Body of pancreas (tissue), 4 donors: Measurements from ENCODE around the gene NBAS. TPM values are rescaled to one million over a fixed set of nuclear protein-coding genes. Genes with fewer than 3 reads are reported as not detected.
"Not testable (repeated sequence)": the region's sequence is repeated elsewhere in the genome, so short reads cannot be mapped to it uniquely, and the experiment has no call there.

ENCODE experiments used
- ATAC-seq: fragments of 150-250 bp; one replicate; pipeline ENCODE4 v1.9.1; 2016
- DNase-seq, 4 donors: peaks; one replicate each; pipeline ENCODE4 v3.0.0-alpha.2; 2019
- H3K27ac ChIP-seq, 4 donors: fragments of 200-600 bp; sonication (generic); 1 replicate in 3 of 4; 2 replicates in 1 of 4; pipeline versions ENCODE4 v1.5.1 to v1.6.1; 2016 to 2019; ENCODE audit warnings: mild to moderate bottlenecking in 1 of 4, mixed read lengths in 1 of 4, moderate library complexity in 1 of 4
- H3K27me3 ChIP-seq, 2 donors: fragments of 200-600 bp; sonication (generic); one replicate each; pipeline ENCODE4 v1.6.0; 2016; ENCODE audit warnings: mild to moderate bottlenecking in 1 of 2
- H3K36me3 ChIP-seq, 2 donors: fragments of 200-600 bp; sonication (generic); replicated peaks in 1 of 2; 2 replicates each; pipeline ENCODE4 v1.5.1; 2016; ENCODE audit warnings: low read depth in 2 of 2; ENCODE audit not compliant: insufficient read depth in 1 of 2
- H3K4me1 ChIP-seq: fragments of 200-600 bp; sonication (generic); one replicate; pipeline ENCODE4 v1.6.0; 2016
- H3K4me3 ChIP-seq, 2 donors: fragments of 200-600 bp; sonication (generic); 1 replicate in 1 of 2; 2 replicates in 1 of 2; pipeline ENCODE4 v1.5.1; 2016 to 2019
- H3K9me3 ChIP-seq, 3 donors: fragments of 200-600 bp; sonication (generic); 1 replicate in 2 of 3; 2 replicates in 1 of 3; pipeline ENCODE4 v1.5.1; 2016
- CTCF ChIP-seq, 7 experiments: fragments of 450-650 bp in 4 of 7; fragments of 200-600 bp in 3 of 7; sonication (generic) in 3 of 7; IDR thresholded peaks; one replicate each; pipeline ENCODE4 v1.5.1; 2016 to 2019; ENCODE audit warnings: antibody characterized with exemption in 7 of 7
- POLR2A ChIP-seq, 3 donors: fragments of 450-650 bp; IDR thresholded peaks; one replicate each; pipeline ENCODE4 v1.6.1; 2016; ENCODE audit warnings: antibody characterized with exemption in 3 of 3, mild to moderate bottlenecking in 2 of 3
- WGBS, 2 donors: methylation state at CpG; one replicate each; pipeline ENCODE4 v1.1.5; 2017; 5-methylcytosine and 5-hydroxymethylcytosine counted together
- intact Hi-C: fragments of 100-400 bp; cut with DNase I; formaldehyde crosslinking; loops from one replicate; pipeline ENCODE4 v1.15.1; 2023
- total RNA-seq, 2 donors: library from RNA; depleted of rRNA; stranded (reverse); fragments of >200 nt; gene quantifications; one replicate each; pipeline ENCODE4 v1.1.0, GENCODE V29; 2016

NBAS gene
- total RNA-seq, 2 donors from 2014 or later, result 34.0 to 35.9 TPM

DNA sequence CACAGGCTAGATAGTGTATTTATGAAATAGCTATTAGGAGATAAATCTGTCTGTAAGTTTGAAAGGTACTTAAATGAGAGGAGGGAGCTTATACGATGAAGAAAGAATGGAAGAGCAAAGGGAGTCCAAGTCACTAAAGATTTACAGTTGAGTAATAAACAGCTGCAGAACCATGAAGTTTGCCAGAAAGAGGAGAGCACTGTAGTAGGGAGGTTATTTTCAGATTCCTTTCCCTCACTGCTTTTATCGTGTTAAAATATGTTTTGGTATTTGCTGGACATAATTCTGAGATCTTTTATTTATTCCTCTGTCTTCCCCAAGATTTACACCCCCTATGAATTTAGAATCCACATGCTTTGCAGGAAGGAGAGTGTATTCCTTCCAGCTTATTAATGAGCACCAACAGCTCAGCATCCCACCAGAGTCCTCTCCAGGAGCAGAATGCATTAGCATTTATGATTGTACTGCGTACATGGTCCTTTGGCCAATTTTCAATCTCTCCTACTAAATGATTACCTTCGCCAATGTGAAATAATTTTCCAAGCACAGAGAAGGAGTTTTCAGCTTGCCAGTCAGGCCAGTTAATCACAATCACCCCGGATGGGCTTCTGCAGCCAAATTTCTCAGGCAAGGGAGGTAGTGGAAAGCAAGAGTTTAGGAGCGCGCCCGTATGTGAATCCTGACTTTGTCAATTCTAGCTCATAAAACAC, 297.0 kb downstream of the NBAS start:
- WGBS, 2 donors, result 92 to 95% methylated on average over 8 of the region's 8 CpGs
- no peak for ATAC-seq
- Histone ChIP-seq H3K27me3 (no peaks in the 10 kb centered on the region), H3K9me3 (no peaks in the 10 kb centered on the region), H3K36me3 (no peaks in the 10 kb centered on the region), H3K4me1 (peaks cover 8% of the 10 kb centered on the region), H3K4me3 (no peak overlapping the region), H3K27ac (no peak overlapping the region)
- DNase-seq, result no peak
- intact Hi-C loops, result no loop called here
- TF ChIP-seq CTCF (IDR thresholded peaks at IDR 0.05), result no peak
- no peak for TF ChIP-seq POLR2A (IDR thresholded peaks at IDR 0.05)

DNA sequence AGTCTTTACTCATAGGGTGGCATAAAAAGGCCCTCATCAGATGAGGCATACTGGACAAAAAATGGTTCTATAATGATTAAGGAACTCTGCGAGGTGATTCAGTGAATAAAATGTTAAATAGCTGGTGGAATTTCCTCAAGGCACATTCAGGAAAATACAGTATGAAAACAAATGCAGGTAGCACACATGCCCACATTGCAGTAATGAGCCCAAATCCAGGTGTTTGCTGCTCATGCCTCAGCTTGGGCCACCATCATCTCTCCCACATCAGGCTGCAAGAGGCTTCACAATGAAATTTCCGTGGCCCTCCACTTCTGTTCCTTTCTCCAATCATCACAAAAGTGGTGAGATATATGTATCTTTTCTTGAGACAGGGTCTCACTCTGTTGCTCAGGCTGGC, 298.3 kb downstream of the NBAS start:
- intact Hi-C loops, result no loop called here
- ATAC-seq, result no peak

DNA sequence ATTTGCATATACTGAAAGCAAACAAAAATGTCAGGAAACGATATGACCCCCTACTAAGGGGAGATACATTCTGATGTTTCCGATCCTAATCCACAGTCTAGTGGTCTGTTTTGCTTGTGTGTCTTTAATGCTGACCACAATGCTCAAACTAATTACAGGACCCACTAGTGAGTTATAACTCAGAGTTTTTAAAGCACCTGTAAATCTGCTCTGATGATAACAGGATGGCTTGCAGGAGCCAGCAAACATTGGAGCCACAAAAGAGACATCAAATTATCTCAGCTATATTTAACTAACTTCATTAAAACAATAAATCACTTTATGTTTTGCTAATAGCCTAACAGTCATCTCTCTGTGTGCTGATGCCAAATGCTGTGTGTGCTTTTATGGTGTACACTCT, 300.3 kb downstream of the NBAS start:
- 79 to 81% methylated on average over 2 of the region's 2 CpGs for WGBS, 2 donors

More for the DNA sequence above, 298.3 kb downstream of the NBAS start:
- H3K9me3 ChIP-seq, result no peaks in the 10 kb centered on the region
- no peak overlapping the region for H3K4me3 ChIP-seq
- H3K27ac ChIP-seq, result no peak overlapping the region
- no peaks in the 10 kb centered on the region for H3K27me3 ChIP-seq
- peaks cover 8% of the 10 kb centered on the region for H3K4me1 ChIP-seq
- no peak for DNase-seq
- no peaks in the 10 kb centered on the region for H3K36me3 ChIP-seq
- 91 to 96% methylated on average over 2 of the region's 2 CpGs for WGBS, 2 donors
- TF ChIP-seq POLR2A (IDR thresholded peaks at IDR 0.05), result no peak
- no peak for TF ChIP-seq CTCF (IDR thresholded peaks at IDR 0.05)

GRCh38 chr2:15260196-15260595, 300.9 kb downstream of the NBAS start:
- Histone ChIP-seq H3K27ac (no peak overlapping the region), H3K4me3 (no peak overlapping the region), H3K4me1 (peaks cover 8% of the 10 kb centered on the region), H3K9me3 (no peaks in the 10 kb centered on the region), H3K36me3 (no peaks in the 10 kb centered on the region), H3K27me3 (no peaks in the 10 kb centered on the region)
- TF ChIP-seq CTCF (IDR thresholded peaks at IDR 0.05) (no peak), POLR2A (IDR thresholded peaks at IDR 0.05) (no peak)
- no peak for DNase-seq
- WGBS, 2 donors, result 85 to 86% methylated on average over 3 of the region's 3 CpGs
- intact Hi-C loops, result no loop called here
- no peak for ATAC-seq

More for the DNA sequence above, 300.3 kb downstream of the NBAS start:
- Histone ChIP-seq H3K4me3 (no peak overlapping the region), H3K27me3 (no peaks in the 10 kb centered on the region), H3K27ac (no peak overlapping the region), H3K4me1 (peaks cover 8% of the 10 kb centered on the region), H3K9me3 (no peaks in the 10 kb centered on the region), H3K36me3 (no peaks in the 10 kb centered on the region)
- TF ChIP-seq POLR2A (IDR thresholded peaks at IDR 0.05), result no peak
- no peak for TF ChIP-seq CTCF (IDR thresholded peaks at IDR 0.05)
- DNase-seq, result no peak
- ATAC-seq, result no peak
- intact Hi-C loops, result no loop called here

DNA sequence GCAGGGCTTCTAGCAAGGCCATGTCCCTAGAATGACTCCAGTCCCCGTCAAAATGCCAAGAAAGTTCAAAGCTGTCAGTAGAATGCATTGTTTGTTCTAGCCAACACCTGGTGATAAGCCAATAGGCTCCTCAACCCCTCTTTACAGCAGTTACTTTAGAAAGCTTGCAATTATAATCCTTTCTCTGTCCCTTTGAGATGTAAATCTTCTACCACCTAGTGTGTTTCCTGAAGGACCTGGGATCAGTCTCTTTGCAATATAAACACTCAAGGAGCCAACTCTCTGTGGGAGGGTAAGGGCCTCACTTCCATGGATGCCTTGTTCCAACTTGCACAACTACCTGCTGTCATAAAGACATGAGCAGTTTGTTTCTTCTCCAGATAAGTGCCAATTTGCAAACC, 301.8 kb downstream of the NBAS start:
- intact Hi-C loops, result no loop called here

GRCh38 chr2:15258385-15258784, 302.7 kb downstream of the NBAS start:
- H3K9me3 ChIP-seq, H3K4me3 ChIP-seq, H3K4me1 ChIP-seq, ATAC-seq, DNase-seq, H3K27me3 ChIP-seq, intact Hi-C loops, H3K36me3 ChIP-seq, H3K27ac ChIP-seq: not testable (repeated sequence)
- WGBS, 2 donors, result 90 to 95% methylated on average over 7 of the region's 7 CpGs

More for the DNA sequence above, 301.8 kb downstream of the NBAS start:
- no peaks in the 10 kb centered on the region for H3K27me3 ChIP-seq
- no peaks in the 10 kb centered on the region for H3K36me3 ChIP-seq
- no peak for ATAC-seq
- H3K4me3 ChIP-seq, result no peak overlapping the region
- peaks cover 8% of the 10 kb centered on the region for H3K4me1 ChIP-seq
- DNase-seq, result peak in 3 of 4 donors; percentile 23 to 36 (median 27)
- no peak for TF ChIP-seq POLR2A (IDR thresholded peaks at IDR 0.05)
- no peak for TF ChIP-seq CTCF (IDR thresholded peaks at IDR 0.05)
- 26 to 37% methylated on average over 1 of the region's 1 CpG for WGBS, 2 donors
- no peaks in the 10 kb centered on the region for H3K9me3 ChIP-seq
- H3K27ac ChIP-seq, result no peak overlapping the region
